IMR-90 (cell line): ENCODE results near the gene SDC3. TPM values are rescaled to one million over a fixed set of nuclear protein-coding genes. Genes with fewer than 3 reads are reported as not detected.
A peak's percentile ranks its signal among the peaks of the same experiment; 100 is the strongest.

Experiments used
- ATAC-seq: fragments of 200-7000 bp; cut with Tn5 transposase; 2 replicates; pipeline ENCODE4 v1.9.1; 2020; ENCODE audit warnings: low read depth, mild to moderate bottlenecking, moderate library complexity
- BruUV-seq: library from RNA; stranded (reverse); fragments of 400-500 nt; replicated peaks from 2 replicates; lab custom pipeline; 2021; lab: Mats Ljungman, UMichigan
- CTCF ChIA-PET: fragments of 300-600 bp; formaldehyde crosslinking; extraction: SDS; loops from one replicate; lab custom pipeline; 2021; ENCODE audit warnings: antibody characterized with exemption; lab: Yijun Ruan, JAX
- POLR2A ChIA-PET: fragments of 300-600 bp; sonication (Branson Sonifier 250); formaldehyde crosslinking; loops from one replicate; lab custom pipeline; 2022; ENCODE audit warnings: antibody characterized with exemption; ENCODE audit not compliant: unreplicated experiment; lab: Charles Lee
- DNase-seq: peaks from one replicate; pipeline ENCODE4 v3.0.0; 2013
- H2AFZ ChIP-seq: replicated peaks from 2 replicates; pipeline ENCODE3; 2013; ENCODE audit warnings: low read length, mild to moderate bottlenecking; ENCODE audit not compliant: poor library complexity
- H2AK5ac ChIP-seq: 2 replicates; pipeline ENCODE4 v1.6.1; 2013; ENCODE audit warnings: low read depth, low read length, inconsistent platforms
- H2AK9ac ChIP-seq: replicated peaks from 2 replicates; pipeline ENCODE3; 2013; ENCODE audit warnings: mild to moderate bottlenecking, low read depth, low read length, moderate library complexity; ENCODE audit not compliant: poor library complexity
- H2BK120ac ChIP-seq: 2 replicates; pipeline ENCODE4 v1.6.1; 2013; ENCODE audit warnings: low read depth, low read length, inconsistent platforms
- H2BK15ac ChIP-seq: 3 replicates; pipeline ENCODE4 v1.6.1; 2013; ENCODE audit warnings: low read depth, low read length, inconsistent platforms
- H2BK20ac ChIP-seq: 2 replicates; pipeline ENCODE4 v1.6.1; 2013; ENCODE audit warnings: low read depth, mild to moderate bottlenecking, inconsistent platforms, low read length, moderate library complexity
- H2BK5ac ChIP-seq: 2 replicates; pipeline ENCODE4 v1.6.1; 2013; ENCODE audit warnings: mild to moderate bottlenecking, low read depth, low read length, inconsistent platforms; ENCODE audit not compliant: poor library complexity, severe bottlenecking
- H3K14ac ChIP-seq: replicated peaks from 2 replicates; pipeline ENCODE4 v1.6.1; 2013; ENCODE audit warnings: low read depth, low read length, inconsistent platforms
- H3K18ac ChIP-seq: 2 replicates; pipeline ENCODE4 v1.6.1; 2013; ENCODE audit warnings: low read depth, low read length, control low read depth
- H3K23ac ChIP-seq: 2 replicates; pipeline ENCODE4 v1.6.1; 2013; ENCODE audit warnings: low read depth, low read length, inconsistent platforms
- H3K27ac ChIP-seq: 2 replicates; pipeline ENCODE4 v1.5.1; 2013; ENCODE audit warnings: mild to moderate bottlenecking, control low read depth, low read length; ENCODE audit not compliant: insufficient read depth
- H3K27me3 ChIP-seq: 2 replicates; pipeline ENCODE4 v1.6.1; 2013; ENCODE audit warnings: low read length; ENCODE audit not compliant: control insufficient read depth, insufficient read depth
- H3K36me3 ChIP-seq: 2 replicates; pipeline ENCODE4 v1.6.1; 2013; ENCODE audit warnings: low read length, mixed read lengths; ENCODE audit not compliant: control insufficient read depth, insufficient read depth
- H3K4ac ChIP-seq: 2 replicates; pipeline ENCODE4 v1.6.1; 2013; ENCODE audit warnings: low read depth, low read length, inconsistent platforms
- H3K4me1 ChIP-seq: 2 replicates; pipeline ENCODE4 v1.6.1; 2013; ENCODE audit warnings: low read length, mixed read lengths; ENCODE audit not compliant: control insufficient read depth, insufficient read depth
- H3K4me2 ChIP-seq: 2 replicates; pipeline ENCODE4 v1.6.1; 2013; ENCODE audit warnings: low read depth, mild to moderate bottlenecking, control low read depth, low read length, moderate library complexity
- H3K4me3 ChIP-seq: 2 replicates; pipeline ENCODE4 v1.5.1; 2013; ENCODE audit warnings: low read depth, mild to moderate bottlenecking, control low read depth, low read length, moderate library complexity; ENCODE audit not compliant: insufficient read depth
- H3K56ac ChIP-seq: 2 replicates; pipeline ENCODE4 v1.6.1; 2013; ENCODE audit warnings: low read length, inconsistent platforms; ENCODE audit not compliant: insufficient read depth; ENCODE audit errors: extremely low read depth
- H3K79me1 ChIP-seq, 2 experiments: 2 replicates each; pipeline ENCODE4 v1.6.1; 2013; ENCODE audit warnings: low read length in 2 of 2, inconsistent platforms in 1 of 2, low read depth in 1 of 2
- H3K9ac ChIP-seq: 2 replicates; pipeline ENCODE4 v1.6.1; 2013; ENCODE audit warnings: low read depth, low read length, control low read depth
- H3K9me1 ChIP-seq: 2 replicates; pipeline ENCODE4 v1.6.1; 2013; ENCODE audit warnings: low read length, inconsistent platforms; ENCODE audit not compliant: insufficient read depth
- H3K9me3 ChIP-seq: 2 replicates; pipeline ENCODE4 v1.6.1; 2013; ENCODE audit warnings: low read length; ENCODE audit not compliant: control insufficient read depth, insufficient read depth
- H4K20me1 ChIP-seq: 2 replicates; pipeline ENCODE4 v1.6.1; 2013; ENCODE audit warnings: low read length, inconsistent platforms; ENCODE audit not compliant: insufficient read depth
- H4K5ac ChIP-seq: 2 replicates; pipeline ENCODE4 v1.6.1; 2013; ENCODE audit warnings: mild to moderate bottlenecking, low read depth, low read length, control low read depth
- H4K8ac ChIP-seq, 2 experiments: 2 replicates each; pipeline ENCODE4 v1.6.1; 2013; ENCODE audit warnings: low read depth in 2 of 2, low read length in 2 of 2, control low read depth in 1 of 2, inconsistent platforms in 1 of 2
- H4K91ac ChIP-seq: 2 replicates; pipeline ENCODE4 v1.6.1; 2013; ENCODE audit warnings: low read depth, low read length, inconsistent platforms; ENCODE audit not compliant: insufficient read depth
- BHLHE40 ChIP-seq: fragments of 150-350 bp; IDR thresholded peaks from 2 replicates; pipeline ENCODE4 v1.6.1; 2016; ENCODE audit warnings: mild to moderate bottlenecking, low read depth, low read length
- FOS ChIP-seq: fragments of 150-350 bp; IDR thresholded peaks from 2 replicates; pipeline ENCODE4 v1.6.1; 2016; ENCODE audit warnings: low read depth, low read length
- RFX5 ChIP-seq: IDR thresholded peaks from 2 replicates; pipeline ENCODE4 v1.8.0; 2012; ENCODE audit warnings: low read depth, mild to moderate bottlenecking, low read length, moderate library complexity
- WGBS, 2 experiments: methylation state at CpG; one replicate each; pipeline versions ENCODE4 v1.1.5 to v1.1.7; 2013; ENCODE audit warnings: missing lambda C conversion rate in 2 of 2; ENCODE audit not compliant: insufficient read length in 1 of 2; ENCODE audit errors: extremely low coverage in 2 of 2; 5-methylcytosine and 5-hydroxymethylcytosine counted together
- dilution Hi-C: fragments of 300-500 bp; cut with HindIII; formaldehyde crosslinking; loops from one replicate; pipeline ENCODE4 v1.14.3; 2018; ENCODE audit warnings: low sequenced_read_pairs; ENCODE audit not compliant: unreplicated experiment
- in situ Hi-C: fragments of 300-500 bp; cut with MboI; formaldehyde crosslinking; loops from 3 replicates; pipeline ENCODE4 v1.14.3; 2019; ENCODE audit warnings: low sequenced_read_pairs, inconsistent platforms, mixed read lengths
- intact Hi-C: fragments of 100-400 bp; cut with micrococcal nuclease; formaldehyde crosslinking; loops from 2 replicates; pipeline ENCODE4 v1.10.0; 2022
- polyA plus RNA-seq, 3 experiments: library from polyadenylated mRNA; depleted of rRNA; stranded (reverse); fragments of >200 nt; gene quantifications; 2 replicates each; pipeline ENCODE4 v1.2.3, GENCODE V29; 2012; ENCODE audit warnings: low replicate concordance in 1 of 3
- total RNA-seq: library from RNA; depleted of rRNA; stranded (reverse); fragments of >200 nt; gene quantifications from 2 replicates; pipeline ENCODE4 v1.2.3, GENCODE V29; 2012
- TF ChIP-seq, protein P1 (sequence below): fragments of 150-350 bp; IDR thresholded peaks from 2 replicates; pipeline ENCODE4 v1.6.1; 2016; ENCODE audit warnings: low read depth, mild to moderate bottlenecking, low read length, moderate library complexity, borderline replicate concordance

Gene SDC3
- total and polyA plus RNA-seq, 2 of the 4 experiments (the other 2 are of a cell fraction), result 13.1 to 71.5 TPM

GRCh38 chr1:30852026-30852425 is 56.5 kb downstream of the SDC3 start:
- in situ Hi-C loops, result no loop called here
- no TSS peak for BruUV-seq

More at GRCh38 chr1:30852026-30852425, 56.5 kb downstream of the SDC3 start:
- H3K27me3 ChIP-seq, result no peaks in the 10 kb centered on the region
- no peak overlapping the region for H2AK9ac ChIP-seq
- no peak overlapping the region for H3K23ac ChIP-seq
- H2AFZ ChIP-seq, result peak overlapping the region; percentile 78
- no peak overlapping the region for H3K4me3 ChIP-seq
- dilution Hi-C loops (no loop called here), intact Hi-C loops (no loop called here)
- no peak overlapping the region for H2BK120ac ChIP-seq
- H3K79me1 ChIP-seq, result no peaks in the 10 kb centered on the region
- ChIA-PET CTCF (interaction anchor here (0.6 kb wide), 1 partner anchor 67 kb away, joined by 6 read pairs; no protein-coding TSS in a partner anchor), POLR2A (no interaction called here)
- 20% methylated on average over 1 of the region's 5 CpGs; no CpG with 5 or more reads in 1 of the 2 experiments for WGBS, 2 experiments
- H3K14ac ChIP-seq, result no peak overlapping the region
- no peak overlapping the region; the same call in 2 of the 3 replicates for H2BK15ac ChIP-seq
- no peak overlapping the region for H4K5ac ChIP-seq
- no peak overlapping the region for H3K4me2 ChIP-seq
- H3K4me1 ChIP-seq, result peaks cover 4% of the 10 kb centered on the region; the same call in 1 of the 2 replicates
- H3K9ac ChIP-seq, result no peak overlapping the region
- ATAC-seq (peak; percentile 28; the same call in 1 of the 2 replicates), DNase-seq (peak; percentile 67)
- peaks cover 2% of the 10 kb centered on the region; the same call in 1 of the 2 replicates for H3K9me1 ChIP-seq
- no peaks in the 10 kb centered on the region for H3K36me3 ChIP-seq
- no peak overlapping the region; the same call in 1 of the 2 replicates for H3K4ac ChIP-seq
- TF ChIP-seq, protein P1, sequence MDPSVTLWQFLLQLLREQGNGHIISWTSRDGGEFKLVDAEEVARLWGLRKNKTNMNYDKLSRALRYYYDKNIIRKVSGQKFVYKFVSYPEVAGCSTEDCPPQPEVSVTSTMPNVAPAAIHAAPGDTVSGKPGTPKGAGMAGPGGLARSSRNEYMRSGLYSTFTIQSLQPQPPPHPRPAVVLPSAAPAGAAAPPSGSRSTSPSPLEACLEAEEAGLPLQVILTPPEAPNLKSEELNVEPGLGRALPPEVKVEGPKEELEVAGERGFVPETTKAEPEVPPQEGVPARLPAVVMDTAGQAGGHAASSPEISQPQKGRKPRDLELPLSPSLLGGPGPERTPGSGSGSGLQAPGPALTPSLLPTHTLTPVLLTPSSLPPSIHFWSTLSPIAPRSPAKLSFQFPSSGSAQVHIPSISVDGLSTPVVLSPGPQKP, result no peak
- TF ChIP-seq RFX5, result no peak
- no peak for TF ChIP-seq BHLHE40
- no peak for TF ChIP-seq FOS
- no peaks in the 10 kb centered on the region for H3K9me3 ChIP-seq
- H2BK5ac ChIP-seq, result no peak overlapping the region
- no peaks in the 10 kb centered on the region for H4K20me1 ChIP-seq
- no peak overlapping the region for H2AK5ac ChIP-seq
- H3K56ac ChIP-seq, result no peak overlapping the region
- H4K8ac ChIP-seq, result no peak overlapping the region
- no peak overlapping the region for H3K18ac ChIP-seq
- H4K91ac ChIP-seq, result no peak overlapping the region
- H2BK20ac ChIP-seq, result no peak overlapping the region
- H3K27ac ChIP-seq, result no peak overlapping the region
